HEK293T (cell line): Measurements from ENCODE around the gene GMDS.

Experiments used
- ARNT ChIP-seq: fragments of 450-650 bp; IDR thresholded peaks from 2 replicates; pipeline ENCODE4 v1.6.1; 2017; ENCODE audit warnings: mild to moderate bottlenecking
- BHLHE40 ChIP-seq: fragments of 450-650 bp; IDR thresholded peaks from 2 replicates; pipeline ENCODE4 v1.6.1; 2016; ENCODE audit warnings: mild to moderate bottlenecking, moderate library complexity, borderline replicate concordance
- ELF4 ChIP-seq: fragments of 450-650 bp; IDR thresholded peaks from 2 replicates; pipeline ENCODE4 v1.6.1; 2017; ENCODE audit warnings: antibody characterized with exemption
- FOXK2 ChIP-seq: fragments of 450-650 bp; IDR thresholded peaks from 2 replicates; pipeline ENCODE4 v1.6.1; 2016; ENCODE audit warnings: mild to moderate bottlenecking
- FOXM1 ChIP-seq: fragments of 450-650 bp; IDR thresholded peaks from 2 replicates; pipeline ENCODE4 v1.6.1; 2017; ENCODE audit warnings: mild to moderate bottlenecking, borderline replicate concordance
- HDGF ChIP-seq: fragments of 450-650 bp; IDR thresholded peaks from 2 replicates; pipeline ENCODE4 v1.6.1; 2017; ENCODE audit warnings: antibody characterized with exemption, borderline replicate concordance
- L3MBTL2 ChIP-seq: fragments of 450-650 bp; conservative IDR thresholded peaks from 2 replicates; pipeline ENCODE4 v1.6.1; 2016; ENCODE audit warnings: mild to moderate bottlenecking
- LEF1 ChIP-seq: fragments of 450-650 bp; IDR thresholded peaks from 2 replicates; pipeline ENCODE4 v1.6.1; 2017; ENCODE audit warnings: mild to moderate bottlenecking, borderline replicate concordance
- NFRKB ChIP-seq: fragments of 450-650 bp; IDR thresholded peaks from 2 replicates; pipeline ENCODE4 v1.6.1; 2016; ENCODE audit warnings: mild to moderate bottlenecking, moderate library complexity
- SP1 ChIP-seq: fragments of 450-650 bp; IDR thresholded peaks from 2 replicates; pipeline ENCODE4 v1.6.1; 2017
- SUZ12 ChIP-seq: fragments of 450-650 bp; IDR thresholded peaks from 2 replicates; pipeline ENCODE4 v1.6.1; 2016; ENCODE audit warnings: mild to moderate bottlenecking
- TARDBP ChIP-seq: fragments of 450-650 bp; IDR thresholded peaks from 2 replicates; pipeline ENCODE4 v1.6.1; 2016
- ZNF384 ChIP-seq: fragments of 450-650 bp; IDR thresholded peaks from 2 replicates; pipeline ENCODE4 v1.6.1; 2016

DNA sequence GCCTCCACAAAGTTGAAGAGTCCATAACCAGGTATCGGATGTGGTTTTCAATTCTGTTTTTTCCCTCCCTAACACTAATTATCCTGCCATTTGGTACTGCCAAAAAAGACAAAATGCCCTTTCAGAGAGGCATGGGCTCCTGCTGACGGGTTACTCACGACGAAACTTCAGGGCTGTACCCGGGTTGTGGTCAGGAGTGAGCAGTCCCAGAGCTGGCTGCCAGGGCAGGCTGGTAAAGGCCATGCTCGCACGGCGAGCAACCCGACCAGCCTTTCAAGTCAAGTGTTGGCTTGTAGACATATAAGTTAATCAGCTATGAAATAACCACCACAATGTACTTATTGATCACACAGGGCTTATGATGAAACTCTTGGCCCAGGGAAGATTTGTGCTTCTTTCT, 483.2 kb downstream of the GMDS start:
- no peak for TF ChIP-seq ZNF384
- TF ChIP-seq FOXM1: no peak
- no peak for TF ChIP-seq TARDBP
- TF ChIP-seq ELF4: no peak
- no peak for TF ChIP-seq NFRKB
- TF ChIP-seq LEF1: no peak
- no peak for TF ChIP-seq FOXK2
- no peak for TF ChIP-seq SP1
- no peak for TF ChIP-seq SUZ12
- no peak for TF ChIP-seq ARNT
- TF ChIP-seq BHLHE40: no peak
- no peak for TF ChIP-seq L3MBTL2
- TF ChIP-seq HDGF: no peak
